GM10248 (cell line): ENCODE data around the gene ABLIM2.
A peak's percentile ranks its signal among the peaks of the same experiment; 100 is the strongest.

Experiments
- CTCF ChIA-PET: fragments of 300-600 bp; sonication (Branson Sonifier 250); formaldehyde crosslinking; extraction: SDS; loops from one replicate; lab custom pipeline; 2021; ENCODE audit warnings: antibody characterized with exemption; lab: Yijun Ruan, JAX
- POLR2A ChIA-PET: fragments of 350-650 bp; sonication (Branson Sonifier 250); formaldehyde crosslinking; extraction: SDS; loops from one replicate; lab custom pipeline; 2020; ENCODE audit warnings: antibody characterized with exemption; lab: Yijun Ruan, JAX
- DNase-seq: peaks from one replicate; pipeline ENCODE4 v3.0.0; 2012; ENCODE audit errors: extremely low spot score
- CTCF ChIP-seq: IDR thresholded peaks from 2 replicates; pipeline ENCODE4 v1.5.1; 2012; ENCODE audit warnings: mild to moderate bottlenecking, low read depth; ENCODE audit errors: extremely low read depth, missing control alignments, control extremely low read depth

Gene ABLIM2

GRCh38 chr4:8171984-8172924 is 13.6 kb upstream of the ABLIM2 start:
- peak; percentile 86 for DNase-seq
- no peak for TF ChIP-seq CTCF
- CTCF ChIA-PET = interaction anchor here (0.6 to 2.1 kb wide), 3 partner anchors 8 to 235 kb away, joined by 3 to 8 read pairs (median 3); no protein-coding TSS in a partner anchor
- POLR2A ChIA-PET = no interaction called here

- no peak for DNase-seq
- TF ChIP-seq CTCF = no peak
- ChIA-PET CTCF (interaction anchor here (1.6 kb wide), 1 partner anchor 13 kb away, joined by 3 read pairs; no protein-coding TSS in a partner anchor), POLR2A (no interaction called here)
Observed at GRCh38 chr4:8171266-8171665, 12.7 kb upstream of the ABLIM2 start.

GRCh38 chr4:8170341-8170740 is 11.7 kb upstream of the ABLIM2 start:
- no peak for TF ChIP-seq CTCF
- ChIA-PET CTCF (interaction anchor here (2.3 kb wide), 1 partner anchor 20 kb away, joined by 6 read pairs; no protein-coding TSS in a partner anchor), POLR2A (no interaction called here)
- DNase-seq = no peak

- no peak for TF ChIP-seq CTCF
- CTCF ChIA-PET = interaction anchor here (2.3 kb wide), 1 partner anchor 20 kb away, joined by 6 read pairs; no protein-coding TSS in a partner anchor
- no peak for DNase-seq
- POLR2A ChIA-PET = no interaction called here
Observed at GRCh38 chr4:8169763-8170162, 11.2 kb upstream of the ABLIM2 start.

GRCh38 chr4:8168832-8169598 is 10.4 kb upstream of the ABLIM2 start:
- TF ChIP-seq CTCF = no peak
- ChIA-PET POLR2A (no interaction called here), CTCF (interaction anchor here (1.0 to 2.3 kb wide), 4 partner anchors 7 to 267 kb away, joined by 3 to 11 read pairs (median 4); no protein-coding TSS in a partner anchor)
- DNase-seq = no peak

- POLR2A ChIA-PET = no interaction called here
- DNase-seq = no peak
- TF ChIP-seq CTCF = peak; percentile 2
- CTCF ChIA-PET = interaction anchor here (1.0 to 2.3 kb wide), 5 partner anchors 8 to 268 kb away, joined by 3 to 11 read pairs (median 4); partner anchors contain the start of gene ABLIM2
Observed at GRCh38 chr4:8168232-8168631, 9.6 kb upstream of the ABLIM2 start.
